Stimulated activated CD4-positive, alpha-beta T cell treated with anti-CD3 and anti-CD28 coated beads, Interleukin-12 subunit alpha, Interleukin-12 subunit beta, amount 100 ng/mL, for 24 hours (primary cell): ENCODE results near the gene FILIP1L.

ENCODE experiments used
- DNase-seq, 2 experiments: peaks; one replicate each; pipeline ENCODE4 v3.0.0-alpha.2; 2020; ENCODE audit warnings: low read depth in 2 of 2

FILIP1L gene

DNA sequence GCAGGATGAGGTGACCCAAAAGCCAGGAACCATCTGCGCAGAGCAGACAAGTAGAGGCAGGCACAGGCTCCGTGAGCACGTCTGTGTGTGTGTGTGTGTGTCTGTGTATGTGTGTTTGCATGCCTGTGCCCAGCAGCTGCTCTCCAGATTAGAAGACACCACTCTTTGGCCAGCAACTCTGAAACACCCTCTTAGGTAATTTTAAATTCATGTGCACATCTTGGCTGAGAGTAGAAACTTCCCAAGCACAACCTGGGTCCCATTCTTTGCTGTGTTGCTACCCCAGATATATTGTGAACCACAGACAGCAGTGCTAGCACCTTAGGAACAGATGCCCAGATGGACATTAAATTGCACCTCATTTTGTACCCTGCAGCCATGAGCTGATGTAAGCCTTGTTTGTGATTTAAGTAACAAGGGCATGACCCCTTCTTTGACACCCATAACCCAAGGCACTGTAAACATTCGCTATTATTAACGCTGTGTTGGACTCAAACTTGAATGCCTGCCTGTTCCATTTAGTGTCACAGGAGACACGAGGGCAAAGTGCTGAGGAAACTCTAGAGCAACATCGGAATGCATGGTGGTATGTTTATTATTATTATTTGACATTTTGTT, at the start of gene FILIP1L:
FILIP1L (minus strand) TSS at position 89 of the 618 bp plus-strand sequence.
- no peak for DNase-seq

DNA sequence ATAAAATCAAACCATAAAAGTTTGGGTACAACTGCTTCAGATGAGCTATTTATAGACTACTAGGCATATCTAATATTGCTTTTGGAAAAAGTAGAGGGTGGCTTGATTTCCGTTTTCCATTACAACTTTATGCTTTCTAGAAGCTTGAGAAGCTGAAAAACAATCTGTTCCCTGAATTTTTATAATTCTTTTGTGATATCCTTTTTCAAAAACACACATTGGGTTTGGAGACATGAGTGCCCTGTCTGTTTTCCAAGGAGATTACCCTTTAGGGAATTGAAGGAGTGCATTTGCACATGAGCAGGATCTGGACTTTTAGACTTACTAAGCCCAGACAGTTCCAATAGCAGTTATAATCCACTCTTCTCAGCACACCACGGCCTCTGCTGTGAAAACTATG, 49.5 kb upstream of the FILIP1L start:
- no peak for DNase-seq

DNA sequence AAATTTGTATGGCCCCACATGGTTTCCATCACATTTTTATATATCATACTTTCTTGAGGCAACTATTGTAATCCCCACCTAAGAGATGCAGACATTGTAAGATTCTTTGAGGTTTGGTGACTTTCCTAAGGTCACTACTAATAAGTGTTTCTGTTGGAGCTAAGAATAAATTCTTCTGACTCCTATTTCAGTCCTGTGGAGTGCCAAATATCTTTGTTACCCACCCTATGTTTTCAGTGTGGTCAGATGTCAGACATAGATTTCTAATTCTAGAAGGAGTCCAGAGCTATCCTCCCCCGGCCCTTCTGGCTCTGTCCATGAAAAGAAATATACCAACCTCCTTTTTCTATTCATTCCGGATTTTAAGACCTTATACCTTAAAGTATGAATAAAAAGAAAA, 46.2 kb upstream of the FILIP1L start:
- no peak for DNase-seq

DNA sequence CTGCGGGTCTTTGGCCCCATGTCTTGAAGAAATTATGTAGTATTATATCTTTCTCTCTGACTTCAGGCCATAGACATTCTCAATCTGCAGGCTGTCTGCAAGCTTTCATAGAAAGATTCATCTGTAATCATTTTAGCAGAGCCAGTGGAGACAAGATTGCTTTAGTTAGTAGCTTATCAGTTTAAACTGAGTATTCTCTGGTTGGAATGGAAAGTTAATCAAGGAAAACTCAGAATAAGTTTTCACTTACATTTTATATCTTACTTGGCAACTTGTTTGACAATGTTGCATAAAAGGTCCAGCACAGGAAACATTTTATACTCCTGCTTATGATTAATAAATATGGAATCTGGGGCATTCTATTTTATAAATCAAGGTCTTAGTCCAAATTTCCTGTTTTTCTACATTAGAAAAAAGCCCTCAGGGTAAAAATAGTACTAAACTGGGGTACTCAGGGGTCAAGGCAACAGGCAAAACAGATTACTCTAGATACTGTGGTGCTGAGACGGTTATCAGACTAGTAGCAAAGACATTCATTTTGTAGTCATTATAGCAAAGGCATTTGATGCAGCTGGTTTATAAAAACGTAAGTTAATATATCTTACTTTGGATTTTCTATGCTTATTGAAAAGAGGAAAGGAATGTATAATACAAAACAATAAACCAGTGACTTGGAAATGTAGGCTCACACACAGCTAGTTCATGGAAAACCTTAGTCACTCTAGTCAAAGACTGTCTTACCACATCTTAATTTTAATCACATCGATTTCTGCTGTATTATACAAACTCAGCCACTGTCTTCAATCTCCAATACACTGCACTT, 45.2 kb upstream of the FILIP1L start:
- no peak for DNase-seq

DNA sequence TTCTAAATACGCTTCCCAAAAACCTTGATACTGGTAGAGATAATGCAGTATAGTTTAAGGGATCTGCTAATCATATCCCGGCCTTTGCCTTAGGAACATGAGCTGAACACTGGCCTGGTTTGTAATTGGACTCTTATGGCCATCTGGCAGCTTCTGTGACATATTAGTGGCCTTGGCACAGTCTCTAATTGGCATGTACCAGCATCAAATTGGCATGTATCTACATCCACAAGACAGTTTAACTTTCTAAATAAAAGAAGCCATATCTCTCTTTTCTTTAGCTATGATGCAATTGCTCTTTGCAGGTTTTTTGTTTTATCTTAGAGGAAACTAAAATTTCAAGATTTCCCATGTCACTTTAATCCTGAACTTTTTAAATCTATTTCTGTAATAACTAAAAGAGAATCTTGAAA, 44.6 kb upstream of the FILIP1L start:
- DNase-seq, result no peak

DNA sequence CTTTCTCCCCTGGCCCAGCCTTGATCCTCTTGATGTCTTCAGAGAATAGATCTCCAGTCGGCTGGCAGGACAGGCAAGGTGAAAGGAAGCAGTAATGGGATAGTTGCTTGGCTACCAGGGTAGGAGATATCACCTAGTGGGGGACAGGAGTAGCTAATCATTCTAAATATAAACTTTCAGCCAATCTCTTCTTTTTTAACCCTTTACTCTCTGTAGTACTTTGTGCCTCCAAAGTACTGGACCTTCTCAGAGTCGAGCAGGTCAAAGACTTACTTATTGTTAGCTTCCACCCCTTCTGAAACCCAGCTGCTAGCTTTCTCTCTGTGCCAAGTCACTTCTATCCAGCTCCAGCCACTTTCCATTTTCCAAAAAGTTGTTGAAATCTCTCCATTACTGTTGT, 43.4 kb upstream of the FILIP1L start:
- DNase-seq, result no peak

DNA sequence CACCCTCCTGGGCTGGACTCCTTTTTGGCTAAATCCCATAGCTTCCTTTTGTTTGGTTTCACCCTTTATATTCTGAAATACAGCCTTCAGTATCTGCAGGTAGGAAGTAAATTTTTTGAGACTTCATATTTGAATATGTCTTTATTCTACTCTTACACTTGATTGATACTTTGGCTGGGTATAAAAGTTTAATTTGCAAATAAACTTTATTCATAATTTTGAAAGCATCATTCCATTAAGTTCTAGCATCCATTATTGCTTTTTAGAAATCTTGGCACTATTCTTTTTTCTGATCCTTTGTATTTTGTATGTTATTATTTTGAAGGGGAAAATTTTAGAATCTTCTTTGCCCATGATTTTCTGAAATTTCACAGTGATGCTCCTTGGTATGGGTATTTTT, 41.3 kb upstream of the FILIP1L start:
- DNase-seq, result no peak

DNA sequence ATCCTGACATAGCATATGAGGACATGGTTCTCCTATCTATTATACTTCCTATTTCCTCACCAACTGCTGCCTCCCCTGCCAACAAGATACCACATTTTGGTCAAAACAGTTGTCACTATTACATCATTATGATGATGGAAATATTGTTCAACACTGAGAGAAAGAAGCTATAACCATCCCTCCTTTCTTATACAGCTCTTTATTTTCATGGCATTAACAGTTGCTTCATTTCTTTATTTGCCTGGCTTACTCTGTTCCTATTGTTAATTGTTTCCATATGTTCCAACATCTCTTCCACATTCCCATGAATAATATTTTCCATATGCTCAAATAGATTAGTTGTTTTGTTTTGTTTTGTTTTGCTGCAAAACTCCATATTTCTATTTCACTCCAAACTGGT, 40.8 kb upstream of the FILIP1L start:
- DNase-seq, result no peak

DNA sequence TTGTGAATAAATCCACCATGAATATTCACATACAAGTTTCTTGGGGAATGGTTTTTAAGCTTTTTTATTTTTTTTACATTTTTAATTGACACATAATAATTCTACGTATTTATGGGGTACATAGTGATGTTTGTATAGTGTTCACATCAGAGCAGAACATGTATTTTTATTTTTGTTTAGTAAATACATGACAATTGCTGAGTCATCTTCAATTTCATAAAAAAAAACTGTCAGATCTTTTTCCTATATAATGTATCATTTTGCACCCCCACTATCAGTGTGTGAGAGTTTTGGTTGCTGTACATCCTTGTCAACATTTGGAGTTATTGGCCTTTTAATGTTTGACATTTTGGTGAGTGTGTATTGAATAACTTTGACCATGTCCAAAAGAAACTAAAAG, 39.9 kb upstream of the FILIP1L start:
- DNase-seq, result no peak

DNA sequence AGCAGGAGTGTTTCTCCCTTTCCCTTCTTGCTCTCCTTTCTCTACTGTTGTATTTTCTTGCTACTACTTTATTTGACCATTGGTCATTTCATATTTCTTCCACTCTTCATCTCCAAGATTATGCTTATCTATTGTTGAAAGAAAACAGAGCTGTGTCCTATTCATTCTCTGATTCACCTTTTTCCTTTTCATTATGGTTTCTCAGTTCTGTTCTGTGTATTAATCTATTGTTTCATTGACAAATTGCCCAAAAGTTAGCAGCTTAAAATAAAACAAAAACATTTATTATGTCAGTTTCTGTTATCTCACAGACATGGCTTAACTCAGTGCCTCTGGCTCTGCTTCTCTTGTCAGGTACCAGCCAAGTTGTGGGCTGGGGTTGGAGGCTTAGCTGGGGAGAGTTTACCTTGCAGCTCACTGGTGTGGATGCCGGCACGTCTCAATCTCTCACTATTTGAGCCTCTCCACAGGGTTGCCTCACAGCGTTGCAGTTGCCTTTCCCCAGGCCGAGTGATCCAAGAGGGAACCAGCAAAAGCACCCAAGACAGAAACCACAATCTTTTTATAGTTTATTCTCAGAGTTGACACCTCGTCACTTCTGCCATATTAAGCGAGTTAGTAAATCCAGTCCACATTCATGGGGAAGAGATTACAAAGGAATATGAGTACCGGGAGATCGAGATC, 36.9 kb upstream of the FILIP1L start:
- no peak for DNase-seq

DNA sequence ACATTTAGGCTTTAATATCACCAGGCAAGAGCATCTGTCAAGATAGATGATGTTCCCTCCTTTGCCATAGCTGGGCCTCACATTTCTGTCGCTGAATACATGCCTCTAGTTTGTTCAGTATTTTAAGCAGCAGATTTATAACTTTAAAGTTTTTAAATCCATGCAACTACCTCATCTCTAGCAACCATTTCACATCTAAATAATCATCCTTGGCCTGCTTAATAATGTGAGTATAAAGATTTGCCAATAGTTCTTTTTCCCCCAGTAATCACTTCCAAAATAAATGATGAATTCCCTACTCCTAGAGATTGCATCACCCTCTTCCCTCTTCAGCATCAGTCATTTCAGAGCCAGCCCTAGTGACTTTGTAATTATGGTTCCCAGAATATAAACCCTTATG, 36.2 kb upstream of the FILIP1L start:
- no peak for DNase-seq

DNA sequence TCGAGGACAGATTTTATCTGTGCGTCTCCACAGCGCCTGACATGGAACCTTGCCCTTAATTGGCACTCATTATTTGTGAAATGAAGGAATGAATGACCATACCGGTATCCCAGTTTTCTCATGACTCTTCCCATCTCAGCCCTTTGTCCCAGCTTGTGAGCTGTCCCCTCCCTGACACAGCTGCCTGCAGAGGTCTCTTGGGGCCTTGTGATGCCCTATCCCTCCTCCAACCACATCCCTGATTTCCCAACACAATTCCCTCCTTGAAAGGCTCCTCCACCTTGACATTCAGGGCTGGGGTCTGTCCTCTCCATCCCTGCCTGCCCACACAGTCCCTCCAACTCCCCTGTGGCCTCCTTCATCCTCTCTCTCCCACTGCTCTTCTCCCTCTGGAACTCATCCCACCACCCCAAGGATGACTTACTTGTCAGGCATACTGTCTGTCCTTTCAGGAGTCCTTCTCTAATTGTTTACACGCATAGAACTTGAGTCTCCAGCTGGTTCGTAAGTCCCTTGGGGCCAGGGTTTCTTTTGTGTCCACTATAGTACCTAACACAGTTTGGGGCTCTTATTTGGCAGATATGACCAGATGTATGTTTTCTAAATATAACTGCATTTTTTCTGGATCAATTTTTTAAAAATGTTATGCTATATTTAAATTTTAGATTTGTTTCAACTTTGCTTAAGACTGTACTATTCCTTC, 35.6 kb upstream of the FILIP1L start:
- no peak for DNase-seq

DNA sequence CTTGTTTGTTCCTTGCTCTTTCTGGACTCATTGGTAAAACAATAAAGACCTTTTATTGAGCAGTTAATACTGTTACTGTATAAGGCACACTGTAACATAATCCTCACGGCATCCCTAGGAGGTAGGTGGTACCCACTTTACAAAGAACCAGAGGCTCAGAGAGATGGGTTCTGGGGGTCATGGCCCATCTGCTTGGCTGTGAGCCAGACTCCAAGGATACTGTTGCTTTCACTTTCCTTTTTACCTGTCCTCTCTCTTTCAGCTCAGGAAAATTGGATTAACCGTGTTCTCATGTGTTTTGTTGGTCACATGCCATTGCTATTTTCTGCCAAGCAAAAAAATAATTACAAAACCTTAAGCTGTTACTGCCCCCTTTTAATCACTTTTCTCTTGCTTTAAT, 34.8 kb upstream of the FILIP1L start:
- no peak for DNase-seq

DNA sequence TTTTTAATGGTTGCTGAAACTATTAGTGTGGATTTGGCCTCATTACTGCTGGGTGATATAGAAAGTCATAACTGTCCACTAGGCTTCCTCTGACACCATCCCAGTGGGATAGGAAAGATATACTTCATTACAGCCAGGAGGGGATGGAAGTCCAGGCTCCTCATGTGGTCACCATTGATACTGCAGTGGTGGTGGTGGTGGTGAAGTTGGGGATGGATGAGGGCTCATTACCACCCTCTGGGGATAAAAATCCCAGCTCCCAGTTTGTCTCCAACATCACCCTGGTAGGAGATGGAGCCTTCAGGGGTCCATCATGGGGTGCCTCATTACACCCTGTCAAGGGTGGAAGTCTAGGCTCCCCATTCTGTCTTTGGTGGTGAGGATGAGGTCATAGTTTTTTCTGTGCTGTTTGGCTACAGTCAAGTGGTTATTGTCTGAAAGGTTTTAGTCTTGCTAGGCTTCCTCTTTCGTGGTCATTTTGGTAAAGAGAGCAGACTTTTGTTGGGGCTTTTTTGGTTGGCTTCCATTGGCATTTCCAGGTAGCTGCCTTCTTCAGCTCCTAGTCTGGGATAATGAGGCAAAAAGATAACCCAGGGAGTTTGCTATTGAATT, 30.1 kb upstream of the FILIP1L start:
- no peak for DNase-seq

DNA sequence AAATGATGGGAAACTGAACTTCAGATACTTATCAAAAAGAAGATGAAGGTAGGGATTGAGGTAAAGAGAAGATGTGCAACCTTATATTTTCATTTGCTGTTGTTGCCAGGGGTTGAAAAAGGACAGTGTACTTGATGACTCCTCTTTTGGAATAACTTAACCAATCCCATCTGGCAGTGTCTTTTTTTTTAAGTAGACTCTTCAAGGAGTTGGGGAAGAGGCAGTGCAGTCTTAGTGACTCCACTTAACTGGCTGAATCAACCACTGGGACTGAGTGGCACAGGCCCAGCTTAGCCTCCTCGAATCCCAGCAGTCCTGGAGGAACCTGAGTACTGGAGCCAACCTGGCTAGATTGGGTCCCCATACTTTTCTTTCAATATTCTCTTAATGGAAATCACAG, 27.3 kb upstream of the FILIP1L start:
- DNase-seq, result no peak

DNA sequence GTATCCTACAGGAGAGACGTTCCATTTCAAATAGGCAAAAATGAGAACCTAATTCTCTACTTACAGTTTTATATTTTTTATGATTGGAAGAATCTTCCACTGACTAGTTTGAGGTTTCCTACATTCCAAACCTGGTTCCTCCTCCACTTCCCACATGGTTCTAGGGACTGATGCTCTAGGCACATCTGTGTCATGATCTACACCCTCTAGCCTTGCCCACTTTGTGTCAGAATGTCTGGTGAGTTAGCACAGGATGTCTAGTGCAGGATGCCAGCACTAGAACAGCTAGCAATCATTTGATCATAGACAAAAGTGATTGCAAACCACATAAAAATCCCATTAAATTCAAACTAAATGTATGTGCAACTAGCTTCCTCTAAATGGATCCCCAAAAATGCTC, 26.7 kb upstream of the FILIP1L start:
- no peak for DNase-seq

DNA sequence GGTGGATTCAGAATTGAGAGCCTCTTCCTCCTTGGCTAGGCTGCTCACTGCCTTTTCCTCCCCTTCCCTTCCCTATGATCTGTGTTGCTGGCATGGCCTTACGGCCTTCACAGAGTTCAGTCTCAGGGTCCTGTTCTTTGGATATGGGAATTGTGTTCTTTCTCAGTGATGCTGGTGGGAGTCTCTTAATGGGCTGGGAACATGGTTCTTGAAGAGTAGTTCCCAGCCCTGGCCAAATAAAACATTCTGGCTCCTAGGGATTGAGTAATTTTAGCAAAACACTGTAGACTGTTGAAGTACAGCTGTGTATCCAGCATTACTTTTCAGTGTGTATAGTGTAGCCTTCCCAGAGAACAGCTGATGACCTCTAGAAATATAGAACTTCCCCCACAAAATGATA, 22.6 kb upstream of the FILIP1L start:
- no peak for DNase-seq

DNA sequence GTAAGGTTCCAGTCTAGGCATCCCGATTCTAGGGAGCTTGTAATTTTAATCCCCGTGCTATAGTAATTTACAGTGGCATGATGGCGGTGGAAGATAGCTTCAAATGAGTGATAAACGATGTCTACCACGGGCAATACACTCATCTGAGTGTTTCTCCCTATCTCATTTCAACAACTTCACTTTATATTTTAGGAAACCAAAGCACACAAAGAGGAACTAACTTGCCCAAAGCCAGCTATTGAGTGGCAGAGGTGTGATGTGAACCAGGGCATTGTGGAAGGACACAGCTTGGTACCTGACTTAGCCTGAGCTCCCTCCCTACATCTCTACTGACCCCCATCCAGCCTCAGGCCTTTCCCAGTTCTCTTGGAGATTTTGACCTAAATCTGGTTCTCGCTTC, 16.9 kb upstream of the FILIP1L start:
- DNase-seq, result no peak

DNA sequence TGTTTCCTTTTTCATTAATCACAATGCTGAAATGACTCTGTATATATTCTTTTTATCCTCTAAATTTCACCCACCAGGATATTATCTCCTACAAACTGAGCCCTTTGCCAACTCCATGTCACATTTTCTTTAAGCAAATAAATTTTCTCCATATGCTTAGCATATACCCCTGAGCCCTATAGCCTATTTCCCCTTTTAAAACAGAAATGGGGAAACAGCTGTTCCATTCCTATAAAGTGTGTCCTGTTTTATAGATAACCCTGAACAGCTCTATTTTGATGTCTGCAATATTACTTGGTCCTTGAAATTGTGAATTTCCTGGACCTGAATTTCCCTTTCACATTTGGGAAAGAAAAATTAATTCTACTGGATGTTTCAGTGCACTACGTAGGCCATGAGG, 15.6 kb upstream of the FILIP1L start:
- DNase-seq, result no peak

DNA sequence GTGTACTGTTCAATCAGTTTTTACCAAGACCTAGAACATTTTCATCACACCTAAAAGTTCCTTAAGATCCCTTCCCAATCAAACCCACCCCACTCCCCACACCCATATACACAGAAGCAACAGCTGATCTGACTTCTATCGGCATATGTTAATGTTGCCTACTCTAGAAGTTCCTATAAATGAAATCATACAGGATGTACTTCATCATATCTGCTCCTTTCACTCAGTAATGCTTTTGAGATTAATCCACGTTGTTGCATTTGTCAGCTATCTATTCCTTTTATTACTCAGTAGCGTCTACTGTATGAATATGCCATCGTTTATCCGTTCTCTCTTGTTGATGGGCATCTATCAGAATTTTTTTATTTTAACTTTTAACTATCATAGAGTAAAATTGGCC, 14.3 kb upstream of the FILIP1L start:
- no peak for DNase-seq

DNA sequence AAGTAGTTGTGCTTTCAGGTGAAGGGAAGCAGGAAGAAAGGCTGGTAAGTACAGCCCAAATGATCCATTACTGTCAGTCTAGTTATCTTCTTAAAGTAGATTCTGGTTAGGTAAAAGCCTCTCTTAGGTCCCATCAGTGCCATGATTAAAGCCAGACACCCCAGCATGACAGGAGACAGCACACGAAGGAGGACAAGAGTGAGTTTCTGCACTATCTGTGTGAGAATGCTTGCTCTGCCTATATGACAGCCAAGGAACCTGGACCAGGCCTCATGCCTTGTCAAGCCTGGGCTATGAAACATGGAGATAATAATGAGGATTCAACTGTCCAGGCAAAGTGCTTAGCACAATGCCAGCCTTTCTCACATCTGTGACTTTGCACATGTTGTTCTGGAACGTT, 13.5 kb upstream of the FILIP1L start:
- DNase-seq, result no peak
